Neural cell (in vitro differentiated cells): ENCODE measurements around the gene PANK2. TPM values are rescaled to one million over a fixed set of nuclear protein-coding genes. Genes with fewer than 3 reads are reported as not detected.

Experiments
- H2AFZ ChIP-seq: fragments of 200-600, 300-800 bp; sonication (generic), shearing (Covaris generic); 2 replicates; pipeline ENCODE4 v1.6.0; 2014; ENCODE audit warnings: low read depth, mild to moderate bottlenecking, antibody characterized with exemption, low read length, moderate library complexity
- H3F3A ChIP-seq: fragments of 200-600 bp; shearing (Covaris generic); 2 replicates; pipeline ENCODE4 v1.6.1; 2016; ENCODE audit warnings: mild to moderate bottlenecking, moderate library complexity, mixed read lengths, antibody characterized with exemption, low read length; ENCODE audit not compliant: insufficient read depth, poor library complexity, severe bottlenecking
- H3K27ac ChIP-seq: fragments of 200-600, 300-800 bp; sonication (generic), shearing (Covaris generic); 2 replicates; pipeline ENCODE4 v1.5.1; 2014; ENCODE audit warnings: mild to moderate bottlenecking, low read length, moderate library complexity
- H3K27me3 ChIP-seq: fragments of 300-800, 200-600 bp; sonication (generic), shearing (Covaris generic); 2 replicates; pipeline ENCODE4 v1.6.0; 2014; ENCODE audit warnings: mild to moderate bottlenecking, low read depth, low read length, moderate library complexity; ENCODE audit not compliant: insufficient read depth
- H3K36me3 ChIP-seq: fragments of 300-800, 200-600 bp; sonication (generic), shearing (Covaris generic); 2 replicates; pipeline ENCODE4 v1.5.1; 2014; ENCODE audit warnings: mild to moderate bottlenecking, antibody characterized with exemption, low read length, moderate library complexity; ENCODE audit not compliant: insufficient read depth
- H3K4me2 ChIP-seq: fragments of 300-800, 200-600 bp; sonication (generic), shearing (Covaris generic); 2 replicates; pipeline ENCODE4 v1.6.0; 2014; ENCODE audit warnings: mild to moderate bottlenecking, low read length
- H3K4me3 ChIP-seq: fragments of 300-800, 200-600 bp; sonication (generic), shearing (Covaris generic); 2 replicates; pipeline ENCODE4 v1.5.1; 2014; ENCODE audit warnings: mild to moderate bottlenecking, low read length, moderate library complexity
- H3K79me2 ChIP-seq: fragments of 200-600 bp; shearing (Covaris generic); replicated peaks from 2 replicates; pipeline ENCODE4 v1.6.0; 2014; ENCODE audit warnings: mild to moderate bottlenecking, low read length, moderate library complexity; ENCODE audit not compliant: insufficient read depth
- H3K9ac ChIP-seq: fragments of 300-800, 200-600 bp; sonication (generic), shearing (Covaris generic); 2 replicates; pipeline ENCODE4 v1.6.1; 2016; ENCODE audit warnings: mild to moderate bottlenecking, low read length, mixed read lengths
- H3K9me2 ChIP-seq: fragments of 200-600 bp; shearing (Covaris generic); 2 replicates; pipeline ENCODE4 v1.6.1; 2016; ENCODE audit warnings: mild to moderate bottlenecking, low read length, mixed read lengths; ENCODE audit not compliant: insufficient read depth
- H3K9me3 ChIP-seq: fragments of 200-600, 300-800 bp; sonication (generic), shearing (Covaris generic); 2 replicates; pipeline ENCODE4 v1.6.1; 2016; ENCODE audit warnings: mild to moderate bottlenecking, mixed run types, low read length, moderate library complexity, mixed read lengths
- H4K20me1 ChIP-seq: fragments of 200-600 bp; shearing (Covaris generic); 2 replicates; pipeline ENCODE4 v1.6.1; 2016; ENCODE audit warnings: mild to moderate bottlenecking, mixed run types; ENCODE audit not compliant: insufficient read depth
- CTCF ChIP-seq: fragments of 450-650 bp; IDR thresholded peaks from 2 replicates; pipeline ENCODE4 v1.5.1; 2014; ENCODE audit warnings: antibody characterized with exemption, mild to moderate bottlenecking, moderate library complexity; ENCODE audit not compliant: poor library complexity, severe bottlenecking
- EP300 ChIP-seq: fragments of 450-650 bp; conservative IDR thresholded peaks from 2 replicates; pipeline ENCODE4 v1.6.1; 2014; ENCODE audit warnings: antibody characterized with exemption, mild to moderate bottlenecking, moderate library complexity; ENCODE audit not compliant: poor library complexity, severe bottlenecking
- EZH2 ChIP-seq: fragments of 200-600, 300-800 bp; shearing (Covaris generic), sonication (generic); IDR thresholded peaks from 2 replicates; pipeline ENCODE4 v1.6.1; 2014; ENCODE audit warnings: antibody characterized with exemption, low read length, borderline replicate concordance, mild to moderate bottlenecking; ENCODE audit not compliant: insufficient read depth, poor library complexity, severe bottlenecking
- MXI1 ChIP-seq: fragments of 450-650 bp; conservative IDR thresholded peaks from 2 replicates; pipeline ENCODE4 v1.6.1; 2014; ENCODE audit warnings: antibody characterized with exemption, mild to moderate bottlenecking; ENCODE audit not compliant: poor library complexity, severe bottlenecking
- POLR2AphosphoS5 ChIP-seq: IDR thresholded peaks from 2 replicates; pipeline ENCODE4 v1.6.1; 2012
- RAD21 ChIP-seq: fragments of 450-650 bp; conservative IDR thresholded peaks from 2 replicates; pipeline ENCODE4 v1.6.1; 2014; ENCODE audit warnings: antibody characterized with exemption, mild to moderate bottlenecking, moderate library complexity
- REST ChIP-seq: IDR thresholded peaks from 2 replicates; pipeline ENCODE4 v1.6.1; 2012; ENCODE audit warnings: borderline replicate concordance
- SMC3 ChIP-seq: fragments of 450-650 bp; conservative IDR thresholded peaks from 2 replicates; pipeline ENCODE4 v1.6.1; 2014; ENCODE audit warnings: antibody characterized with exemption, mild to moderate bottlenecking, moderate library complexity; ENCODE audit not compliant: poor library complexity
- TAF1 ChIP-seq: IDR thresholded peaks from 2 replicates; pipeline ENCODE4 v1.6.1; 2012; ENCODE audit warnings: low read depth
- polyA plus RNA-seq: library from polyadenylated mRNA; depleted of rRNA; stranded (reverse); fragments of >200 nt; gene quantifications from 2 replicates; pipeline ENCODE4 v1.2.3, GENCODE V29; 2014

Gene PANK2
- polyA plus RNA-seq, 1 donor from 2014 or later: 41.7 TPM

- H3K9me3 ChIP-seq: no peaks in the 10 kb centered on the region
- H3K27me3 ChIP-seq: no peaks in the 10 kb centered on the region
- no peak overlapping the region for H3K4me2 ChIP-seq
- H3K27ac ChIP-seq: no peak overlapping the region
- no peaks in the 10 kb centered on the region for H3F3A ChIP-seq
- H3K79me2 ChIP-seq: peaks cover 57% of the 10 kb centered on the region
- TF ChIP-seq TAF1 (no peak), POLR2AphosphoS5 (no peak), REST (no peak), EZH2 (no peak), EP300 (no peak), CTCF (no peak), SMC3 (no peak), MXI1 (no peak), RAD21 (no peak)
- no peaks in the 10 kb centered on the region for H3K36me3 ChIP-seq
- no peak overlapping the region for H3K9ac ChIP-seq
- H2AFZ ChIP-seq: no peak overlapping the region
- H3K9me2 ChIP-seq: no peaks in the 10 kb centered on the region
- peaks cover 3% of the 10 kb centered on the region for H4K20me1 ChIP-seq
- H3K4me3 ChIP-seq: no peak overlapping the region
Measured at GRCh38 chr20:3973705-3974104, 84.5 kb downstream of the PANK2 start.

DNA sequence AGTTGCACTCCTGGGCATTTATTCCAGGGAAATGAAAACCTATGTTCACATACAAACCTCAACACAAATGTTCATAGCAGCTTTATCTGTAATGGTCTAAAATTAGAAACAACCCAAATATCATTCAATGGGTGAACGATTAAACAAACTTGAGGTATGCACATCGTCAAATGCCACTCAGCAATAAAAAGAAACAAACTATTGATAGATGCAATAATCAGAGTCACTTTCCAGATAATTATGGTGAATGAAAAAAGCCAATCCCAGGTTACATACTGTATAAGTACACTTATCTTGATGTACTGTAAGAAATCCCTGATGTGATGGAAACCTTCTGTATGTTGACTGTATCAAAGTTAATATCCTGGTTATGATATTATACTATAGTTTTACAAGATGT lies 87.3 kb downstream of the PANK2 start:
- H3K4me2 ChIP-seq: no peak overlapping the region
- peaks cover 35% of the 10 kb centered on the region for H3K79me2 ChIP-seq
- TF ChIP-seq CTCF (no peak), EZH2 (no peak), EP300 (no peak), RAD21 (no peak), POLR2AphosphoS5 (no peak), REST (no peak), SMC3 (no peak), MXI1 (no peak), TAF1 (no peak)

More for the DNA sequence above, 87.3 kb downstream of the PANK2 start:
- Histone ChIP-seq H3K9ac (no peak overlapping the region), H3K27ac (no peak overlapping the region), H3K9me3 (no peaks in the 10 kb centered on the region), H3K27me3 (no peaks in the 10 kb centered on the region), H3K9me2 (no peaks in the 10 kb centered on the region), H2AFZ (no peak overlapping the region), H3K4me3 (no peak overlapping the region), H3K36me3 (no peaks in the 10 kb centered on the region), H3F3A (no peaks in the 10 kb centered on the region), H4K20me1 (peaks cover 3% of the 10 kb centered on the region)
